Hypothalamus (tissue), 51 donors: Measurements from ENCODE around the gene IGFBP1.
"Not testable (repeated sequence)": the region's sequence is repeated elsewhere in the genome, so short reads cannot be mapped to it uniquely, and the experiment has no call there.

ENCODE experiments used
- DNase-seq, 51 donors: peaks; one replicate each; lab custom pipeline; 2025; lab: John Stamatoyannopoulos, UW

The IGFBP1 gene

GRCh38 chr7:45888185-45888992 is at the start of gene IGFBP1:
TSS of gene IGFBP1 (plus strand) at chr7:45888488. CDS start at chr7:45888653, 165 bp downstream.
- peak in 6 of 51 donors; percentile 10 to 42 (median 16) for DNase-seq

DNA sequence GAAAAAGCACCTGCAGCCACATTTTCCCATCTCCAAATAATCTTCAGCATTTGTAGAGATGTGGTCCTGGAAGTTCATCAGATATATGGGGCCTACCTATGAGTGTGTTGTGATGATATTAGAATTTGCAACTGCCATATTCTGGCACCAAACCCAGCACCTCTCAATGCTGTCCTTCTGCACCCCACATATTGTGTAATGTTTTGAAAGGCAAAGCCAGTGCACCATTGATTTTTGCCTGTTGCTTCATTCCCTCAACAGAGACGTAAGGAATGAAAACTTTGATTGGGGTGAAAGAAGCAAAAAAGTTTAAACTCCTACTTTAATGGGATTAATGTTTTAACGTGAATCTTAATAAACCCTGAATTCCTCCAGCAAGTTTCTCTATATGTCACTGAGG is 49.4 kb upstream of the IGFBP1 start:
- DNase-seq: not testable (repeated sequence)

GRCh38 chr7:45841926-45842717 is 46.2 kb upstream of the IGFBP1 start:
- DNase-seq: not testable (repeated sequence)

GRCh38 chr7:45846536-45846935 is 41.8 kb upstream of the IGFBP1 start:
- not testable (repeated sequence) for DNase-seq

DNA sequence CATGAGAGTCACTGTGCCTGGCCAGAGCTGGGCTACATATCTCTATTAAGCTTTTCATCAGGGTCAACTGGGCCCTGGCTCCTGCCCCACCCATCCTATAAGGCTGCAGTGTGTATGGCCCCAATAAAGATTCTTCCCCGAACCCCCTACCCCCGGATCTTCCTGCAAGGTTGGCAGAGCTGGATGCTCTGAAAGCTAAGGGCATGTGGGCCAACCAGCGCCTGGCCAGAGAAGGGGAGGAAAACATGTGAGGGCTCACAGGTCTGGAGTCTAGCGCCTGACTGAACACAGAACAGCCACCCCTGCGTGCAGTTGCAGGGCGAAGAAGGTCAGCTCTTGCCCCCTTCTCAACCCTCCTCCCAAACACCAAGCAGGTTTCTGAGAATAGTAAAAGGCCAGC is 39.6 kb upstream of the IGFBP1 start:
- not testable (repeated sequence) for DNase-seq

DNA sequence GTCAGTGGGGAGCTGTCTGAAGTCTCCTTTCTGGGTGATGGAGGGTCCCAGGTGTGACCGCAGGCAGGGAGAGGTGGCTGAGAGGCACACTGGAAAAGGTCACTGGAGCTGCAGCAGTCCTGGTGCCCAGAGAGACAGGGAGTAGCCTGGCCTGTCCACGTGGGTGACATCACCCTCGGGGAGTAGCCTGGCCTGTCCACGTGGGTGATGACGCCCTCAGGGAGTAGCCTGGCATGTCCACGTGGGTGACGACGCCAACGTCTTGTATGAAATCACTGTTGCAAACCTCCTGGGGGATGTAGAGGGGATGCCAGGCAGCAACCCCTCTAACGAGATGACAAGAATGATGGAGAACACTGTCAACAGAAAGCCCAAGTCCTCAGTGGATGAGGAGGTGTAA is 35.3 kb upstream of the IGFBP1 start:
- DNase-seq: not testable (repeated sequence)

DNA sequence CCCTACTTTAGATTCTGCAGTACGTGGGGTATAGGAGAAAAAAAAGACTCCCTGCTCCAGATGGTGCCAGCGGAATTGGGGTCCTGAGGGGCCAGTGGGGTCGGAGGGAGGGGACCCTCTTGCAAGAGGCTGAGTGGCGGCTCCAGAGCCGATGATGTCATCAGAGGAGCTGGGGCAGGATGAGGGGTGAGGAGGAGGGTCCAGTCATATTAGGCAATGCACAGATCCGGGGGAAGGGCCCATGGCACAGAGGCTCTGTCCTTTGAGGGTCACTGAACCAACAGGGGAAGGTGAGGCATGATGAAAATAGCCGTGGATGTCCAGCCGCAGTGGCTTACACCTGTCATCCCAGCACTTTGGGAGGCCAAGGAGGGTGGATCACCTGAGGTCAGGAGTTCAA is 34.8 kb upstream of the IGFBP1 start:
- DNase-seq: not testable (repeated sequence)

GRCh38 chr7:45855680-45856079 is 32.6 kb upstream of the IGFBP1 start:
- not testable (repeated sequence) for DNase-seq

DNA sequence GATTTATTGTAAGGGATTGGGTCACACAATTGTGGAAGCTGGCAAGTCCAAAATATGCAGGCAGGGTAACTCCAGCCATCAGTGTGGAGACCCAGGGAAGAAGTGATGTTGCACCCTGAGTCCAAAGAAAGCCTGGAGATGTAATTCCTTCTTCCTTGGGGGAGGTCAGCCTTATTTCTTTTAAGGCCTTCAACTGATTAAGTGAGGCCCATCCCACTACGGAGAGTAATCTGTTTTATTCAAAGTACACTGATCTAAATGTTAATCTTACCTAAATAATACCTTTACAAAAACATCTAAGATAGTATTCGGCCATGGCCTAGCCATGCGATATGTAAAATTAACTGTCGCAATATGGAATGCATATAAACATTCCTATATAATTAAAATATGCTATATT is 31.4 kb upstream of the IGFBP1 start:
- DNase-seq: not testable (repeated sequence)

DNA sequence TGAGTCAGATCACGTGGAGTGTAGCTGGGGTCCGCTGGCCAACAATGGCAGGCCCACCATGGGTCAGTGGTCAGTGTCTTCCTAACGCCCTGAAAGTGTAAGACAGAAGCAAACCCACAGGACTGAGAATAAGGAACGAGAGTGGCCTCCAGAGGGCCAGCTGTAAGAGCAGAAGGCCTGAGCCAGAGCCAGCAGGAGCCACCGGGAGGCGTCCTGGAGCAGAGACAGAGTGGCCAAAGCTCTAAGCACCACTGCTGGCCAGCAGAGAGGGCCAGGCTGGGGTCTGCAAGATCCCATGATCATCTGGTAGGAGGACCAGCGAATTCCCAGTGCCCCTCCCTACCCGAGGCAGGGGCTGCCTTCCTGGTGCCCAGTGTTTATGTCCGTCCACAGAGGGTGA is 24.6 kb upstream of the IGFBP1 start:
- DNase-seq: no peak

DNA sequence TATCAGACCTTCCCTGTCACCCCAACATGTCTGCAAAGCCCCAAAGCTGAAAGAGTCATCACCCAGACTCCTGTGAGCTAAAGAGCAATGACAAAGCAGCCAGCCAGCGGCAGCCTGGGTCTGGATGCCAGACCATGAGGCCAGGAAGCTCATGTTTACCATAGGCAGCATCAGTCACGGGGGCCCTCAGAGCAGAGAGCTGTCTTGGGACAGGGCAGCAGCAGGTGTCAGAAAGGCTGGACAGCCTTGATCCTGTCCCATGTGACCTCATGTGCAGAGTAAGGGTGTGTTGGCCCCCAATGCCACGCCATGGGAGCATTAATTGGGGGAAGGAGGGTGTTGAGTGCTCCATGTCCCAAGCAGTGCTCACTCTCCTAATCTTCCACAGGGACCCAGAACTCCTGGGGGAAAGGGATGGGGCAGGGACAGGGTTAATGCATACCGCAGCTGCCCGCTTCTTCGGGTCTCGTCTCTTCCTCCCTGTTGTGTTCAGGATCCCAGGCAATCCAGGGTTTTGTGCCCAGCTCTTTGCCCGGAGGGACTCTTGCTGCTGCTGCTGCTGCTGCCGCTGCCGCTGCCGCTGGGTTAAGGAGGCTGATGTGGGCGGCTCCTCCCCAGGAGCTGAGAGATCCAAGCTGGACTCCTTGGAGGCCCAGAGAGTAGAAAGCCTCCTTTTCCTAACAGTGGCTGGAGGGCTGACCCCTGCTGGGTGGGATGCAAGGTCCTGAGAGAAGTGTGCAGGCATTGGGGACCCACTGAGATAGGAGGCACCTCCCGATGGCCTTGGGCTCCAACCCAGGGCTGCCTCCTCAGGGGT is 22.5 kb upstream of the IGFBP1 start:
- no peak for DNase-seq

DNA sequence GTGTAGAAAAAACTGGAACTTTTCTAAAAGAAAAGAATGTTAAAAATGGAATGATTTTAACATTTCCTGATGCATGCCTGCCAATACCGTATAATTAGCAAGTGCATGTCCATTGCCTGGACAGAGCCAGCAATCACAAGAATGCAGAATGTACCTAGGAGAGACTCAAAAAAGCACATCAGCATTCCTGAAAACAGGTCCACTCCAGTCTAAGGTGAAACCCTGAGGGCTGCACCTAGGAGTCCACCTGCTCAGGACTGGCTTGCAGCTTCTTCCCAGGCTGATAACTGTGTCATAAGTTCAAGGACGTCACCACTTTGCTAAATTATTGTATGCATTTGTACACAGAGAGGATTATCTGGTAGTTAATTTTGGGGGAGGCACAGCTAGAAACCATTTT is 20.8 kb upstream of the IGFBP1 start:
- DNase-seq: no peak

GRCh38 chr7:45869426-45869825 is 18.9 kb upstream of the IGFBP1 start:
- no peak for DNase-seq

DNA sequence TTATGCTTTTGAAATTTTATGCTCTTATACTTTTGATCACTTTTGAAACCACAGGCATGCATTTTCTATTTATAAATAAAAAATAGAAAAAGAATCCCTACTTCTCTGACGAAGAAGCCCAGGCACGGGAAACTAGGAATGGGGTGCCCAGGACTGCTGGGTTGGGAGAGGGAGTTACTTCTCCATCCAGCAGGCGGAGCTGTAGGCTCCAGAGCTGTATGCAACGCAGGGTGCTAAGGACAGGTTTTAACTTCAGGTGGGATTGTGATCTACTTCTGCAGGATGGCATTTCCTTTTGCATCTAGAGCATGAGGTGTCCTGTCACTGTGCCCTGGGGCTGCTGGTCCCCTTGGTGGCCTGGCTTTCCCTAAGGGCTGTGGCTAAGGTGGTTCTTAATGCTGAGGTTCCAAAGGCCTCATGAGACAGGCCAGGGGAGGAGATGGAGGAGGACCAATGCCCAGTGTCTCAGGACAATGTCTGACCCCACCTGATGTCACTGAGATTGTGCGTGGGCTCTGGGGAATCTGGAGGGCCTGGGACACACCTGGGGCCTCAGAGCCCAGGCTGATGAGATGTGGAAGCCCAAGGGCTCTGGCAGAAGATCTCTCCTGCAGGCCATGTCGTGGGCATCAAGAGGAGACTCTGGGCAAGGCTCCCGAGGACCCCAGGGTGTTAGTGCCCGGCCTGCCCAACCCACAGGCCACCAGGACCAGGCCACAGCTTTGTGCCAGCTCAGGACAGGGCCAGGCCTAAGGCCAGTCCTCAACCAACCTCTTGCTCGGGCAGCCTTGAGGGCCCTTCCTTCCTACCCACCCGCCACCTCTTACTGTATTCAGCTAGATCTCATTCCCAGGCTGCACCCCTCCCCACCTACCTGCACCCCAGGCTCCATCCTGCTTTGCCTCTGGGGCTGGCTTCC is 15.9 kb upstream of the IGFBP1 start:
- DNase-seq: no peak

DNA sequence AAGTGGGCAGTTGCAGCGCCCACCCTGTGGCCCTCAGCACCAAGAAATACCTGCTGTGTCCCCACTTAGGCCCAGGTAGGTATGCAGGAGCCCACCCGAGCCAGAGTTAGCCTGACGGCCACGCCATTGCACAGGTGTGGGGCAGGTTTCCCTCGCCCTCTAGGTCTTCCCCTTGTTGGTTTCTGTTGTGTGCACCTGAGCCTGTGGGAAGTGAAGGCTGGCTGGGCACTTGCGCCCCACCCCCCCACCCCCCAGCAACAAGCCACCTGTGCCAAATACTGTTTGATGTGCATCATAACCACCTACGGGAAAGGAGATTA is 15.3 kb upstream of the IGFBP1 start, which contains the start of gene CCDC201:
TSS of gene CCDC201 (minus strand) at position 48 of the 320 bp plus-strand sequence. CDS start 75 bp downstream, outside the sequence.
- DNase-seq: no peak

DNA sequence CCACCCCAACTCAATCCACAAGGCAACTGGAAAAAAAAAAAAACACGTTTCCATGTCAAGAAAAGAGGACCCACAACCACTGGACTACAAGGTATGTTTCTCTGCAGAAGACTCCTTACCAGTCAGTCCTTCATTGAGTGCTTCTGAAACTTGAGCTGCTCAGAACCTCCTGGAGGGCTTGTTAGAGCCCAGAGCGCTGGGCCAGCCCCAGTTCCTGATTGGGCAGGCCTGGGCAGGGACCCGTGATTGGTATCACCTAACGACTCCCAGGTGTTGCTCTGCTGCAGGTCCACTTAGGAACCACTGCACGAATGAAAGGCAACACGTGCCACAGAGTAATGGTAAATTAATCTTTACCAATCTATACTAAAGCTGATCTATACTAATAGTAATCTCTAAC is 14.9 kb upstream of the IGFBP1 start:
- no peak for DNase-seq

GRCh38 chr7:45874408-45875131 is 13.7 kb upstream of the IGFBP1 start:
- no peak for DNase-seq

DNA sequence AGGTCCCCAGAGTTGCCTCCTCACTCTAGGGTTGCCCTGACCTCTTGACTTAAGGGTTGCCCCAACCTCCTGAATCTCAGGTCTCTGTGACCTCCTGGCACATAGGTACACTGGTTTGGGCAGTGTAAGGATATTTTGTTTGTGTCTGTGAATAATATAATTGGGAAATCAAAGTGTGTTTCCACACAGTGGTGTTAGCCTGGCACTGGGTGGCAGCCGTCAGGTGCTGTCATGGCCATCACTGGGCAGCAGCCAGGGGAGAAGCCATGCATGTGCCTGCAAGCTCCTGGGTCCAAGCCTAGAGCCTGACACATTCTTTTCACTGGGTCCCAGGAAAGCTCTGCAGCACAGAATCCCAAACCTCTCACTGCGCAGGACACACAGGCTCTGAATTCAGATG is 11.8 kb upstream of the IGFBP1 start:
- no peak for DNase-seq

DNA sequence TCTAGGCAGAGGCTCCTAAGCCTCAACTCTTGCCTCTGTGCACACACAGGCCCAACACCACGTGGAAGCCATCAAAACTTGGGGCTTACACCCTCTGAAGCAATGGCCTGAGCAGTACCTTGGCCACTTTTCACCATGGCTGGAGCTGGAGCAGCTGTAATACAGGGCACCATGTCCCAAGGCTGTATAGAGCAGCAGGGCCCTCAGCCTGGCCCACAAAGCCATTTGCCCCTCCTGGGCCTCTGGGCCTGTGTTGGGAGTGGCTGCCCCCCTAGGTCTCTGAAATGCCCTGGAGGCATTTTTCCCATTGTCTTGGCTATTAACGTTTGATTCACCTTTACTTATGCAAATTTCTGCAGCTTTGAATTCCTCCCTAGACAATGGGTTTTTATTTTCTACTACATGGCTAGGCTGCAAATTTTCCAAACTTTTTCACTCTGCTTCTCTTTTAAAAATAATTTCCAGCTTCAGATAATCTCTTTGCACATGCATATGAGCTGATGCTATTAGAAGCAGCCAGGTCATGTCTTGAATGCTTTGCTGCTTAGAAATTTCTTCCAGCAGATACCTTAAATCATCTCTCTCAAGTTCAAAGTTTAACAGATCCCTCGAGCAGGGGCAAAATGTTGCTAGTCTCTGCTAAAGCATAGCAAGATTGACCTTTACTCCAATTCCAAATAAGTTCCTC is 9.7 kb upstream of the IGFBP1 start:
- DNase-seq: no peak
